Neuronal stem cell (in vitro differentiated cells): Measurements from ENCODE around the gene GAR1.

Experiments
- DNase-seq: peaks from one replicate; pipeline ENCODE4 v3.0.0-alpha.2; 2013; ENCODE audit warnings: low spot score
- H2AFZ ChIP-seq: one replicate; pipeline ENCODE4 v1.6.1; 2013; ENCODE audit warnings: mild to moderate bottlenecking, low read length, inconsistent platforms
- H2AK5ac ChIP-seq: 2 replicates; pipeline ENCODE4 v1.6.1; 2013; ENCODE audit warnings: low read depth, mild to moderate bottlenecking, inconsistent platforms, low read length, moderate library complexity, mixed read lengths
- H2BK120ac ChIP-seq: 2 replicates; pipeline ENCODE4 v1.6.1; 2013; ENCODE audit warnings: low read depth, mild to moderate bottlenecking, inconsistent platforms, low read length, moderate library complexity, mixed read lengths
- H2BK12ac ChIP-seq: one replicate; pipeline ENCODE4 v1.6.1; 2013; ENCODE audit warnings: low read length, inconsistent platforms
- H2BK15ac ChIP-seq: 2 replicates; pipeline ENCODE4 v1.6.1; 2013; ENCODE audit warnings: mild to moderate bottlenecking, low read length, inconsistent platforms, mixed read lengths
- H2BK5ac ChIP-seq: one replicate; pipeline ENCODE4 v1.6.1; 2013; ENCODE audit warnings: inconsistent platforms, mild to moderate bottlenecking, low read length, moderate library complexity
- H3K14ac ChIP-seq: one replicate; pipeline ENCODE4 v1.6.1; 2013; ENCODE audit warnings: low read length, inconsistent platforms
- H3K18ac ChIP-seq: 2 replicates; pipeline ENCODE4 v1.6.1; 2013; ENCODE audit warnings: low read length, inconsistent platforms
- H3K23ac ChIP-seq: 2 replicates; pipeline ENCODE4 v1.6.1; 2013; ENCODE audit warnings: low read depth, mild to moderate bottlenecking, mixed read lengths, low read length, inconsistent platforms; ENCODE audit not compliant: poor library complexity
- H3K27ac ChIP-seq: replicated peaks from 3 replicates; pipeline ENCODE4 v1.5.1; 2013; ENCODE audit warnings: low read length, inconsistent platforms
- H3K27me3 ChIP-seq, 3 experiments: 2 replicates each; pipeline ENCODE4 v1.6.1; 2013; ENCODE audit warnings: low read length in 3 of 3, mild to moderate bottlenecking in 2 of 3, inconsistent platforms in 1 of 3, low read depth in 1 of 3, mixed read lengths in 1 of 3, moderate library complexity in 1 of 3; ENCODE audit not compliant: control insufficient read depth in 3 of 3, insufficient read depth in 3 of 3
- H3K36me3 ChIP-seq, 2 donors: replicated peaks in 1 of 2; 2 replicates each; pipeline ENCODE4 v1.6.1; 2013; ENCODE audit warnings: low read length in 2 of 2; ENCODE audit not compliant: control insufficient read depth in 2 of 2, insufficient read depth in 2 of 2
- H3K4ac ChIP-seq: 2 replicates; pipeline ENCODE4 v1.6.1; 2013; ENCODE audit warnings: inconsistent platforms, mild to moderate bottlenecking, low read length, moderate library complexity
- H3K4me1 ChIP-seq, 2 donors: 1 replicate in 1 of 2; 2 replicates in 1 of 2; pipeline ENCODE4 v1.6.1; 2013; ENCODE audit warnings: low read length in 2 of 2, low read depth in 1 of 2; ENCODE audit not compliant: control insufficient read depth in 2 of 2, insufficient read depth in 1 of 2
- H3K4me2 ChIP-seq: one replicate; pipeline ENCODE4 v1.6.1; 2013; ENCODE audit warnings: mild to moderate bottlenecking, low read length, inconsistent platforms; ENCODE audit not compliant: insufficient read depth, poor library complexity, severe bottlenecking
- H3K4me3 ChIP-seq, 2 donors: 2 replicates each; pipeline ENCODE4 v1.5.1; 2013; ENCODE audit warnings: low read length in 2 of 2, mild to moderate bottlenecking in 2 of 2, inconsistent platforms in 1 of 2, moderate library complexity in 1 of 2
- H3K79me1 ChIP-seq: one replicate; pipeline ENCODE4 v1.6.1; 2013; ENCODE audit warnings: low read depth, mild to moderate bottlenecking, inconsistent platforms, low read length, moderate library complexity
- H3K9ac ChIP-seq: one replicate; pipeline ENCODE4 v1.6.1; 2013; ENCODE audit warnings: mild to moderate bottlenecking, low read depth, low read length, inconsistent platforms; ENCODE audit not compliant: poor library complexity
- H3K9me3 ChIP-seq, 2 donors: replicated peaks in 1 of 2; 2 replicates each; pipeline versions ENCODE3 to v1.6.1; 2013; ENCODE audit warnings: low read length in 2 of 2, mild to moderate bottlenecking in 2 of 2, inconsistent platforms in 1 of 2, low read depth in 1 of 2, mixed read lengths in 1 of 2, moderate library complexity in 1 of 2; ENCODE audit not compliant: control insufficient read depth in 2 of 2, insufficient read depth in 1 of 2
- H4K8ac ChIP-seq: one replicate; pipeline ENCODE4 v1.6.1; 2013; ENCODE audit warnings: low read depth, mild to moderate bottlenecking, inconsistent platforms, low read length, moderate library complexity
- H4K91ac ChIP-seq: one replicate; pipeline ENCODE4 v1.6.1; 2013; ENCODE audit warnings: low read length, low read depth, mild to moderate bottlenecking, inconsistent platforms; ENCODE audit not compliant: poor library complexity
- WGBS, 2 donors: extraction: QIAGEN DNeasy Blood & Tissue Kit; methylation state at CpG; one replicate each; pipeline ENCODE4 v1.1.7; 2013; ENCODE audit warnings: missing lambda C conversion rate in 2 of 2, mixed read lengths in 1 of 2; ENCODE audit not compliant: insufficient read length in 2 of 2, insufficient replicate concordance in 1 of 2; ENCODE audit errors: extremely low coverage in 2 of 2; 5-methylcytosine and 5-hydroxymethylcytosine counted together

GAR1 gene

DNA sequence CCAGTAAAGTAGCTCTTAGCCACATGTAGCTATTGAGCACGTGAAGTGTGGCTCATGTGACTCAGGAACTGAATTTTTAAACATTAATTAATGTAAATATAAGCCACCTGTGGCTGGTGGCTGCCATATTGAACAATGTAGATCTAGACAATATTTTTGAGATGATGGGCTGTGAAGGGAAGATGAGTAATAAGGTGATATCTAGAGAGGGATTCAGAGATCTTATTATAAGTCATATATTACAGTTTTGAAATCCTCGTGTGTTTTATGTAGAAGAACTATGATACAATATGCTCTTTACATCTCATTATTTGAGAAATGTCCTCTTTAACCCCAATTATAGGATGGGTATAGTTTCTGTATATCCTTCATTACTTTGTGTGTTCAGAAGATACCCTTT is 5.6 kb downstream of the GAR1 start:
- no peak overlapping the region for H3K9ac ChIP-seq
- no peak overlapping the region for H3K4me2 ChIP-seq
- H2BK15ac ChIP-seq = no peak overlapping the region
- H2AFZ ChIP-seq = no peak overlapping the region
- no peak overlapping the region for H2AK5ac ChIP-seq
- H3K27ac ChIP-seq = no peak overlapping the region
- H3K36me3 ChIP-seq = peaks cover 14 to 90% of the 10 kb centered on the region in 2 donors
- no peak overlapping the region for H3K18ac ChIP-seq
- no peak overlapping the region for H4K8ac ChIP-seq
- H2BK120ac ChIP-seq = no peak overlapping the region
- peaks cover 2% of the 10 kb centered on the region for H3K79me1 ChIP-seq
- no peak overlapping the region for H3K23ac ChIP-seq
- no peaks in the 10 kb centered on the region for H3K27me3 ChIP-seq
- H2BK5ac ChIP-seq = no peak overlapping the region
- H3K4ac ChIP-seq = no peak overlapping the region
- no peak overlapping the region for H3K14ac ChIP-seq
- H3K4me3 ChIP-seq = no peak overlapping the region
- H2BK12ac ChIP-seq = no peak overlapping the region
- H3K9me3 ChIP-seq = no peaks in the 10 kb centered on the region
- H3K4me1 ChIP-seq = peaks cover 5% of the 10 kb centered on the region in 2 donors
- no CpG with 5 or more reads among the region's 2 CpGs for WGBS, 2 donors
- DNase-seq = no peak
- H4K91ac ChIP-seq = no peak overlapping the region

DNA sequence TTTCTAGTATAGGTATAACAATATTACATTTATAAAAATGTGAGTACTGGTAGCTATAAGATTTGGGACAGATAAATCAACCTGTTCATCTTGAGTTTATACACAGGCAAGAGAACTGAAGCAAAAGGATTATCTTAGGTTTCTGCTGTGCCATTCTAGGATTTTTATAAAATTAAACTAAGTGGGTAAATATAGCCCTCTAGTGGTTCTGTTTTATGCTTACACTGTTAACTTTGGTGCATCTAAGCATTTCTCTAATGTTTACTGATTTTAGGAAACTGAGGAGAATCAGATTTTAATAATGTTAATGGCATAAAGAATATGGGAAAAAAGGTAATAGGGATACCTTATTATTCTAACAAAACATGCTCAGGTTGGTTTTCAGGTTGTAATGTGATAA is 11.2 kb downstream of the GAR1 start:
- no peak overlapping the region for H3K4me2 ChIP-seq
- H3K27ac ChIP-seq = no peak overlapping the region
- H3K27me3 ChIP-seq = no peaks in the 10 kb centered on the region
- no peak for DNase-seq
- H2AFZ ChIP-seq = no peak overlapping the region
- H3K4ac ChIP-seq = no peak overlapping the region
- H3K79me1 ChIP-seq = no peaks in the 10 kb centered on the region
- no peak overlapping the region for H2BK15ac ChIP-seq
- H3K4me3 ChIP-seq = no peak overlapping the region
- no peak overlapping the region for H3K14ac ChIP-seq
- no peak overlapping the region for H2BK120ac ChIP-seq
- no peak overlapping the region for H2BK12ac ChIP-seq
- no peak overlapping the region for H2AK5ac ChIP-seq
- H3K4me1 ChIP-seq = no peaks in the 10 kb centered on the region
- H3K18ac ChIP-seq = no peak overlapping the region
- no peak overlapping the region for H4K91ac ChIP-seq
- no peaks in the 10 kb centered on the region for H3K9me3 ChIP-seq
- no peak overlapping the region for H3K23ac ChIP-seq
- H2BK5ac ChIP-seq = no peak overlapping the region
- H3K9ac ChIP-seq = no peak overlapping the region
- peaks cover 4 to 59% of the 10 kb centered on the region in 2 donors for H3K36me3 ChIP-seq
- no peak overlapping the region for H4K8ac ChIP-seq

DNA sequence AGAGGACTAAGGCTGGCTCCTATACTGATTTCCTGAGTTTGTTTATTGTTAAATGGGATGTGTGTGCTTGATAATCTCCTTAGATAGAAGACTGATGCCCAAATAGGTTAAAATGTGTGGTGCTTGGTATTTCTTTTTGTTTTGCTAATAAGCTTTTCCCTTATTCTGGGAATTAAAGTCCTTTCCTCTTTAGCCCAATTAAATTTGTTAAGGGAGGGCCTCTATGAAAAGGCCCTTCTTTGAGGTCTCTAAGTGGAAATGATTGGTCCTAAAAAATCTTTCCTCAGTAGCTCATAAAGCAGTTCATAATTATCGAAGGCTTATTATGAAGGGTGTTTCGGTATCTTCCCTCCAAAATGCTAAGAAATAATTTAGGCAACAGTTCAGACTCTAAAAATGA is 12.1 kb downstream of the GAR1 start, which contains the start of gene RRH:
TSS of gene RRH (plus strand) at position 301 of the 400 bp plus-strand sequence. CDS start at position 357, 56 bp downstream.
- Histone ChIP-seq H4K91ac (no peak within 1 kb of the TSS), H2BK5ac (no peak within 1 kb of the TSS), H3K27me3 (no peaks in the 10 kb centered on the region), H2BK120ac (no peak within 1 kb of the TSS), H3K14ac (no peak within 1 kb of the TSS), H3K4me2 (no peak within 1 kb of the TSS), H2AK5ac (no peak within 1 kb of the TSS), H3K9me3 (no peaks in the 10 kb centered on the region), H2AFZ (no peak within 1 kb of the TSS), H2BK12ac (no peak within 1 kb of the TSS), H3K4ac (no peak within 1 kb of the TSS), H2BK15ac (no peak within 1 kb of the TSS), H4K8ac (no peak within 1 kb of the TSS), H3K36me3 (peaks cover 3 to 51% of the 10 kb centered on the region in 2 donors), H3K9ac (no peak within 1 kb of the TSS), H3K4me3 (no peak within 1 kb of the TSS), H3K18ac (no peak within 1 kb of the TSS), H3K23ac (no peak within 1 kb of the TSS), H3K4me1 (no peaks in the 10 kb centered on the region), H3K79me1 (no peaks in the 10 kb centered on the region), H3K27ac (no peak within 1 kb of the TSS)
- DNase-seq = no peak
- WGBS, 2 donors = no CpG with 5 or more reads among the region's 2 CpGs

DNA sequence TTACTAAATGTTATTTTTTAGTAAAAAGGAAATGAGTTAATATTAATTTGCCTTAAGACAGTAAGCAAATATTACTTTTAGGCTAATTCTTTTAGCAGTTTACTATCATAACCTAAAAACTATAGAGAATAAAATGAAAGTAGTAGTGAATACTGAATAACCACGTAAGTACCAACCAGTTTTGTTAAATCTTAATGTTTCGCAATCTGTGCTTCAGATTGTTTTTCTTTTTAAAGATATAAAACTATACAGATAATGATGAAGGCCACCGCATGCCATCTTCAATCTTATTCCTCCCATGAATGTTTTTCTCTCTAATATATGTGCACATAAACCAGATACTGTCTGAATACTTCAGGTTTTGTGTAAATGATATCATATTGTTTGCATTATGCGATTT is 18.2 kb downstream of the GAR1 start:
- WGBS, 2 donors = no CpG with 5 or more reads among the region's 4 CpGs
- no peak overlapping the region for H2AFZ ChIP-seq
- no peak overlapping the region for H3K23ac ChIP-seq
- no peaks in the 10 kb centered on the region for H3K9me3 ChIP-seq
- no peak overlapping the region for H3K4ac ChIP-seq
- no peak overlapping the region for H2BK12ac ChIP-seq
- H2AK5ac ChIP-seq = no peak overlapping the region
- H4K91ac ChIP-seq = no peak overlapping the region
- no peaks in the 10 kb centered on the region for H3K27me3 ChIP-seq
- no peak overlapping the region for H3K9ac ChIP-seq
- H3K18ac ChIP-seq = no peak overlapping the region
- H3K79me1 ChIP-seq = no peaks in the 10 kb centered on the region
- H3K27ac ChIP-seq = no peak overlapping the region
- no peak overlapping the region for H3K4me2 ChIP-seq
- H3K36me3 ChIP-seq = peaks cover 0 to 1% of the 10 kb centered on the region in 2 donors
- H3K4me3 ChIP-seq = no peak overlapping the region
- no peak overlapping the region for H2BK5ac ChIP-seq
- no peak overlapping the region for H2BK120ac ChIP-seq
- H4K8ac ChIP-seq = no peak overlapping the region
- H3K14ac ChIP-seq = no peak overlapping the region
- H2BK15ac ChIP-seq = no peak overlapping the region
- peaks cover 0 to 1% of the 10 kb centered on the region in 2 donors for H3K4me1 ChIP-seq
- no peak for DNase-seq
